H1 (cell line): Measurements from ENCODE around the gene ARSI. TPM values are rescaled to one million over a fixed set of nuclear protein-coding genes. Genes with fewer than 3 reads are reported as not detected.

ENCODE experiments used
- CTCF ChIA-PET: fragments of 300-600 bp; sonication (Branson Sonifier 250); formaldehyde crosslinking; loops from one replicate; lab custom pipeline; 2021; ENCODE audit not compliant: partially characterized antibody; lab: Charles Lee
- POLR2A ChIA-PET: fragments of 300-600 bp; sonication (Branson Sonifier 250); formaldehyde crosslinking; loops from one replicate; lab custom pipeline; 2021; ENCODE audit warnings: inconsistent platforms; ENCODE audit not compliant: partially characterized antibody; lab: Charles Lee
- DNase-seq, 2 experiments: peaks; one replicate each; pipeline versions ENCODE4 v3.0.0 to v3.0.0-alpha.2; 2010 to 2022; ENCODE audit warnings: low spot score in 2 of 2, low read depth in 1 of 2, mixed read lengths in 1 of 2
- FAIRE-seq: peaks from 2 replicates; lab custom pipeline; 2011; peaks lifted over from hg19 to GRCh38; lab: Jason Lieb, UNC
- H2AFZ ChIP-seq: 2 replicates; pipeline ENCODE4 v1.8.1; 2012; ENCODE audit warnings: low read length, inconsistent platforms
- H2AK5ac ChIP-seq: 2 replicates; pipeline ENCODE4 v1.6.1; 2013; ENCODE audit warnings: low read depth, low read length
- H2BK120ac ChIP-seq: replicated peaks from 2 replicates; pipeline ENCODE3; 2013; ENCODE audit warnings: low read depth, low read length, inconsistent platforms
- H2BK12ac ChIP-seq: 2 replicates; pipeline ENCODE4 v1.6.1; 2013; ENCODE audit warnings: low read depth, low read length
- H2BK15ac ChIP-seq: 2 replicates; pipeline ENCODE4 v1.6.1; 2013; ENCODE audit warnings: low read length
- H2BK20ac ChIP-seq: 2 replicates; pipeline ENCODE4 v1.6.1; 2013; ENCODE audit warnings: low read length
- H2BK5ac ChIP-seq: 2 replicates; pipeline ENCODE4 v1.6.1; 2013; ENCODE audit warnings: low read depth, low read length
- H3K14ac ChIP-seq: 2 replicates; pipeline ENCODE4 v1.6.1; 2013; ENCODE audit warnings: inconsistent platforms; ENCODE audit not compliant: insufficient read length
- H3K18ac ChIP-seq: 2 replicates; pipeline ENCODE4 v1.6.1; 2013; ENCODE audit warnings: low read length; ENCODE audit errors: extremely low read depth
- H3K23ac ChIP-seq: 2 replicates; pipeline ENCODE4 v1.6.1; 2013; ENCODE audit warnings: inconsistent platforms; ENCODE audit not compliant: insufficient read length
- H3K23me2 ChIP-seq: 2 replicates; pipeline ENCODE4 v1.6.1; 2013; ENCODE audit warnings: low read depth, low read length
- H3K27ac ChIP-seq: 2 replicates; pipeline ENCODE4 v1.6.1; 2011; ENCODE audit warnings: low read depth, low read length, inconsistent platforms
- H3K27me3 ChIP-seq, 4 experiments: replicated peaks in 1 of 4; 1 replicate in 1 of 4; 2 replicates in 3 of 4; pipeline versions ENCODE4 v1.6.1 to v1.8.1; 2011 to 2013; ENCODE audit warnings: low read length in 3 of 4, mild to moderate bottlenecking in 3 of 4, inconsistent platforms in 2 of 4, mixed read lengths in 2 of 4, moderate library complexity in 1 of 4; ENCODE audit not compliant: control insufficient read depth in 3 of 4, insufficient read depth in 3 of 4; ENCODE audit errors: extremely low read depth in 1 of 4
- H3K36me3 ChIP-seq, 4 experiments: 2 replicates each; pipeline versions ENCODE4 v1.6.1 to v1.8.1; 2011 to 2013; ENCODE audit warnings: mild to moderate bottlenecking in 4 of 4, low read length in 3 of 4, moderate library complexity in 2 of 4, control low read depth in 1 of 4, inconsistent platforms in 1 of 4; ENCODE audit not compliant: insufficient read depth in 4 of 4, control insufficient read depth in 2 of 4
- H3K4ac ChIP-seq: replicated peaks from 2 replicates; pipeline ENCODE3; 2013; ENCODE audit warnings: low read length, low read depth, mixed read lengths, inconsistent platforms; ENCODE audit not compliant: insufficient read length
- H3K4me1 ChIP-seq, 4 experiments: replicated peaks in 1 of 4; 1 replicate in 1 of 4; 2 replicates in 3 of 4; pipeline versions ENCODE4 v1.6.1 to v1.8.1; 2011 to 2013; ENCODE audit warnings: low read length in 3 of 4, inconsistent platforms in 2 of 4, mixed read lengths in 1 of 4; ENCODE audit not compliant: insufficient read depth in 4 of 4, control insufficient read depth in 3 of 4
- H3K4me2 ChIP-seq, 2 experiments: 2 replicates each; pipeline versions ENCODE4 v1.6.1 to v1.8.1; 2011 to 2013; ENCODE audit warnings: low read depth in 2 of 2, low read length in 2 of 2, control low read depth in 1 of 2, inconsistent platforms in 1 of 2, mild to moderate bottlenecking in 1 of 2; ENCODE audit not compliant: insufficient read depth in 1 of 2
- H3K4me3 ChIP-seq, 4 experiments: fragments of 200-600, 300-600 bp in 1 of 4; sonication (generic), shearing (Covaris generic), sonication (Bioruptor Twin) in 1 of 4; 2 replicates each; pipeline versions ENCODE4 v1.5.1 to v1.8.1; 2011 to 2016; ENCODE audit warnings: low read length in 4 of 4, low read depth in 3 of 4, control low read depth in 2 of 4, inconsistent platforms in 2 of 4, mild to moderate bottlenecking in 2 of 4, mixed read lengths in 1 of 4, moderate library complexity in 1 of 4; ENCODE audit not compliant: insufficient read depth in 2 of 4; ENCODE audit errors: extremely low read depth in 1 of 4
- H3K56ac ChIP-seq: replicated peaks from 2 replicates; pipeline ENCODE3; 2013; ENCODE audit warnings: low read depth, mild to moderate bottlenecking, mixed read lengths, low read length, inconsistent platforms; ENCODE audit not compliant: insufficient read length
- H3K79me1 ChIP-seq: 2 replicates; pipeline ENCODE4 v1.6.1; 2013; ENCODE audit warnings: low read depth, low read length, control low read depth
- H3K79me2 ChIP-seq, 2 experiments: 2 replicates each; pipeline versions ENCODE4 v1.6.1 to v1.8.1; 2012 to 2013; ENCODE audit warnings: low read length in 2 of 2, mild to moderate bottlenecking in 2 of 2, inconsistent platforms in 1 of 2; ENCODE audit not compliant: insufficient read depth in 2 of 2, control insufficient read depth in 1 of 2
- H3K9ac ChIP-seq, 4 experiments: replicated peaks in 1 of 4; 1 replicate in 1 of 4; 2 replicates in 3 of 4; pipeline versions ENCODE4 v1.6.1 to v1.8.1; 2011 to 2013; ENCODE audit warnings: low read depth in 3 of 4, low read length in 3 of 4, control low read depth in 2 of 4, mild to moderate bottlenecking in 2 of 4, moderate library complexity in 2 of 4, inconsistent platforms in 1 of 4; ENCODE audit errors: extremely low read depth in 1 of 4
- H3K9me3 ChIP-seq, 2 experiments: 2 replicates each; pipeline versions ENCODE4 v1.6.1 to v1.8.1; 2012 to 2013; ENCODE audit warnings: mild to moderate bottlenecking in 2 of 2, moderate library complexity in 2 of 2, control low read depth in 1 of 2, inconsistent platforms in 1 of 2, low read depth in 1 of 2, low read length in 1 of 2, mixed read lengths in 1 of 2; ENCODE audit not compliant: insufficient read depth in 2 of 2
- H4K20me1 ChIP-seq, 2 experiments: replicated peaks in 1 of 2; 2 replicates each; pipeline versions ENCODE3 to v1.8.1; 2011 to 2013; ENCODE audit warnings: inconsistent platforms in 2 of 2, low read length in 2 of 2, mild to moderate bottlenecking in 1 of 2; ENCODE audit not compliant: insufficient read depth in 2 of 2, control insufficient read depth in 1 of 2
- H4K5ac ChIP-seq: 2 replicates; pipeline ENCODE4 v1.6.1; 2013; ENCODE audit warnings: low read length, low read depth, mixed read lengths, inconsistent platforms; ENCODE audit not compliant: insufficient read length
- H4K8ac ChIP-seq: 2 replicates; pipeline ENCODE4 v1.8.0; 2013; ENCODE audit warnings: mild to moderate bottlenecking, moderate library complexity, low read length, inconsistent platforms; ENCODE audit not compliant: insufficient read depth; ENCODE audit errors: extremely low read depth
- H4K91ac ChIP-seq: replicated peaks from 2 replicates; pipeline ENCODE3; 2013; ENCODE audit warnings: low read length, mixed read lengths, inconsistent platforms; ENCODE audit not compliant: insufficient read length
- BRCA1 ChIP-seq: IDR thresholded peaks from 2 replicates; pipeline ENCODE4 v1.6.1; 2012; ENCODE audit warnings: low read depth, low read length, improper control_type of control experiment
- E2F6 ChIP-seq: IDR thresholded peaks from 2 replicates; pipeline ENCODE4 v1.6.1; 2012; ENCODE audit warnings: inconsistent platforms
- EGR1 ChIP-seq: IDR thresholded peaks from 2 replicates; pipeline ENCODE4 v1.6.1; 2011; ENCODE audit warnings: low read depth, low read length, borderline replicate concordance
- POLR2A ChIP-seq, 2 experiments: IDR thresholded peaks; 1 replicate in 1 of 2; 2 replicates in 1 of 2; pipeline ENCODE4 v1.6.1; 2011; ENCODE audit warnings: low read depth in 2 of 2, low read length in 2 of 2, mild to moderate bottlenecking in 2 of 2; ENCODE audit errors: control extremely low read depth in 1 of 2
- SIN3A ChIP-seq, 2 experiments: IDR thresholded peaks in 1 of 2; conservative IDR thresholded peaks in 1 of 2; 2 replicates each; pipeline ENCODE4 v1.6.1; 2011 to 2012; ENCODE audit warnings: low read length in 2 of 2, improper control_type of control experiment in 1 of 2, low read depth in 1 of 2, mild to moderate bottlenecking in 1 of 2
- WGBS, 2 experiments: shearing (Covaris generic) in 1 of 2; methylation state at CpG; one replicate each; pipeline versions ENCODE4 v1.1.6 to v1.1.7; 2013 to 2015; ENCODE audit warnings: low lambda C conversion rate in 2 of 2, mixed read lengths in 2 of 2, inconsistent platforms in 1 of 2, low coverage in 1 of 2, missing lambda C conversion rate in 1 of 2; ENCODE audit not compliant: insufficient replicate concordance in 2 of 2, insufficient coverage in 1 of 2, insufficient read length in 1 of 2; ENCODE audit errors: extremely low coverage in 1 of 2, missing lambda C conversion rate in 1 of 2; 5-methylcytosine and 5-hydroxymethylcytosine counted together
- polyA plus RNA-seq, 7 experiments: library from polyadenylated mRNA; depleted of rRNA in 3 of 7; stranded (reverse) in 5 of 7; unstranded in 2 of 7; fragments of >200 nt in 5 of 7; fragments of 200-250 nt in 2 of 7; gene quantifications; 1 replicate in 5 of 7; 2 replicates in 1 of 7; 4 replicates in 1 of 7; pipeline versions ENCODE4 v1.2.1 to v1.2.3, GENCODE V29; 2011 to 2013; ENCODE audit warnings: missing spikeins in 2 of 7, mixed read lengths in 2 of 7
- total RNA-seq: library from RNA; stranded (reverse); fragmentation: NEBNext Ultra II Directional; extraction: Animal tissue kit (Norgen Biotek cat#: 25700); gene quantifications from 2 replicates; pipeline ENCODE4 v1.2.1, GENCODE V29; 2021

Gene ARSI
- total and polyA plus RNA-seq, 2 of the 8 experiments (the other 6 are each of a cell fraction or from before 2014, with no cell fraction given), result 4.5 to 6.7 TPM

GRCh38 chr5:150338546-150338945 is 35.8 kb upstream of the ARSI start:
- Histone ChIP-seq H3K9me3 (no peaks in the 10 kb centered on the region), H3K9ac (no peak overlapping the region), H4K8ac (no peak overlapping the region), H3K4me1 (peaks cover 0 to 2% (median 0%) of the 10 kb centered on the region in 4 experiments; a peak in 1 of 7 replicates), H3K4me2 (no peak overlapping the region), H3K4ac (no peak overlapping the region), H2BK15ac (no peak overlapping the region), H2BK20ac (no peak overlapping the region), H3K27me3 (no peaks in the 10 kb centered on the region), H2BK5ac (no peak overlapping the region), H3K18ac (no peak overlapping the region), H2AFZ (no peak overlapping the region), H3K23ac (no peak overlapping the region), H2BK120ac (no peak overlapping the region), H4K5ac (no peak overlapping the region), H2BK12ac (no peak overlapping the region), H3K79me2 (no peaks in the 10 kb centered on the region), H4K91ac (no peak overlapping the region), H3K56ac (no peak overlapping the region), H3K23me2 (peaks cover 1% of the 10 kb centered on the region; the same call in 1 of the 2 replicates), H3K27ac (no peak overlapping the region), H4K20me1 (no peaks in the 10 kb centered on the region), H3K4me3 (no peak overlapping the region), H3K79me1 (no peaks in the 10 kb centered on the region), H2AK5ac (no peak overlapping the region), H3K36me3 (no peaks in the 10 kb centered on the region), H3K14ac (no peak overlapping the region)
- CTCF ChIA-PET, result interaction anchor here (0.8 to 15.6 kb wide), 4 partner anchors 12 to 186 kb away, joined by 3 to 126 read pairs (median 4); no protein-coding TSS in a partner anchor
- DNase-seq, result no peak
- TF ChIP-seq BRCA1 (no peak), EGR1 (no peak), SIN3A (conservative IDR thresholded peaks at IDR 0.05 in 1 of 2, IDR thresholded peaks at IDR 0.05 in 1 of 2; ENCODE audit: low read depth in 1 of 2, low read length in 2 of 2) (no peak), POLR2A (IDR thresholded peaks at IDR 0.05; ENCODE audit: control extremely low read depth in 1 of 2, low read depth in 2 of 2, low read length in 2 of 2) (no peak), E2F6 (no peak)
- POLR2A ChIA-PET, result no interaction called here
- WGBS, 2 experiments, result 92% methylated on average over 11 of the region's 11 CpGs; no CpG with 5 or more reads in 1 of the 2 experiments
- no peak for FAIRE-seq
